NCI-H526 (cell line): ENCODE measurements around the gene ASPRV1.

Experiments
- DNase-seq, 2 experiments: peaks; one replicate each; lab custom pipeline; 2025; lab: John Stamatoyannopoulos, UW

ASPRV1 gene

DNA sequence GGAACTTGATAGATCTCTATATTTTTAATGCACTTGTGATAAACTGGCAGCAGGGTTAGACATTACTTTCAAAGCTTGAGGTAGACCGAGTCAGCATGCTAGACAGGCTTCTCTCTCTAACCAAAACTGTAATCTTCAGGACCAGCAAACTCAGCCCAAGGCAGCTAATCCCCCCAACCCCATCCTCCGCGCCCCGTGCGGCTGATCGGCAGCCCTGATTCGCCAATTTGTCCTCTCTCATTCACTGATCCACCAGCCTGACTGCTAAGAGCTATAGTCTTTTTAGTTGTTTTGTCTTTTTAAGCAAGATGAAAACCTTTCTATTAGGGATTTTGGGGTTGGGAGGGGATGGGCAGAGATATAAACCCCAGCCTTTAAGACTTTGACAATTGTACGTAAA, 20.7 kb downstream of the ASPRV1 start:
- no peak for DNase-seq

DNA sequence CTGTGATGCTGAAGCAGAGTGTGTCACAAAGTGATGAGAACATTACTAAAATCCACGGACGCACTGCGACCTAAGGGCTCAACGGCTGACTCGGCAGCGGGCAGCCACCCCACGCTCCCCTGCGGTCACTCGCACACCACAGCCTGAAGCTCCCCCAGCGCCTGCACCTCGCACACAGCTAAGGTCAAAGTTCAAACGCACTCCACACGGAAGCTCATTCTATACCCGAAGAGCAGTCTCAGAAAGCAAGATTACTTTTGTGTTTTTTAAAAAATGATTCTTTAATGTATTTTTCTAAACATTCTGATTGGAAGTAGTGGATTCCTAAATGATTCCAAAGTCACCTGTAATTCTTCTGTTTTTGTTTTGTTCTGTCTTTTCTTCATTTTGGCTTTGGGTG, 21.7 kb downstream of the ASPRV1 start:
- no peak for DNase-seq

DNA sequence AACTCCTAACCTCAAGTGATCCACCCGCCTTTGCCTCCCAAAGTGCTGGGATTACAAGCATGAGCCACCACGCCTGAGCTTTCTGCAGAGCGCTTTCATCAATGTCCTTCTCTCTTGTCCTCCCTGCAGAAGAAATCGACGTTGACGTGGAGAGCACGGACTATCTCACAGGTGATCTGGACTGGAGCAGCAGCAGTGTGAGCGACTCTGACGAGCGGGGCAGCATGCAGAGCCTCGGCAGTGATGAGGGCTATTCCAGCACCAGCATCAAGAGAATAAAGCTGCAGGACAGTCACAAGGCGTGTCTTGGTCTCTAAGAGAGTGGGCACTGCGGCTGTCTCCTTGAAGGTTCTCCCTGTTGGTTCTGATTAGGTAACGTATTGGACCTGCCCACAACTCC, 23.5 kb downstream of the ASPRV1 start:
- DNase-seq, result no peak

- DNase-seq, result no peak
Measured at GRCh38 chr2:69936906-69937305, 24.5 kb downstream of the ASPRV1 start.

DNA sequence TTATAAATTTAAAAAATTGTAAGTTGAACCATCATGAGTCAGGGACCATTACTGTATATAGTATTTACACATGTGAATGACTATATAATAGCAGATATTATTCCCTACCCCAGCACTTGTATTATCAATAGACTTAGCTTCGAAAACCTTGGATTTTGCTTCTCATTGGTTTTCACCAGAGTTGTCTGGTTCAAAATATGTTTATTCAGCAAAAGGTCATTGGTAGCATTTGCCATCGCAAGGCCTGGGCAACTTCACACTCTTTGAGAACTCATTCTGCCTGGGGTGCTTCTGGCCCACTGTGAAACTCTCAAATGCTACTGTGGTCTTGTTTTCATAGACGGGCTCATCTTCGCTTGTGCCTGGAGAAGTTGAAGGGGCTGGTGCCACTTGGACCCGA, 26.4 kb downstream of the ASPRV1 start:
- DNase-seq, result no peak

- DNase-seq, result no peak
Measured at GRCh38 chr2:69934614-69934908, 26.9 kb downstream of the ASPRV1 start.

DNA sequence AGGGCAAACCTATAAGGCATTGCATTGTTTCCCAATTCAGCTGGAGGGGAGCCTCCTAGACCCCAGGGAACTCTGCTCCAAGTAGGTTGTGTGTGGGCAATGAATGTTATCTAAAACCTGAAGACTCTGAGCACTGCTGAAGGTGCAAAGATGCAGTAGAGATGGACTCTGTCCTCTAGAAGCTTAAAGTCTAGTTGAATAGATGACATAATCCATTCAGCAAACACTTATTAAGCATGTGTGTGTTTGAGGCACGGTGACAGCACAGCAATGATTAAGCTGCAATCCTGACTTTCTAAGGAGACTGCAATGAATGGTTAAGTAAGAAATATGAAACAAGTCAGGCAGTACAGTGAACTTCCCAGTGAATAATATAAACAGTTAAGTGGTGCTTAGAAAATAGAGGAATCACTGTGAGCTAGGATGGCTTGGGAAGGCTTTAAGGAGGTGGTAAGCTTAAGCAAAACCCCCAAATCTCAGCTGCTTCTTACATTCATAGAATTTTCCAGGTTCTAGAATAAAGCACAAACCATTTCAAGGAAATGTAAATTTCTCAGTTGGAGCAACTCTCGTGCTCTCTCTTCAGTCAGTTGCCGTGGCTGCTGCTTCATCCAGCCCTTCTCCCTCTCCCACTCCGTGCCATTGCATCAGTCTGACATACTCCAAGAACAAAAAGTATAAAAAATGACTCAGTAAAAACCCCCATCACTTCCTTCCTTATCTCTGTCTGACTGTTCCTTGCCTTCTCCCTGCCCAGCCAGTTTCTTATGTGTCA, 27.4 kb downstream of the ASPRV1 start:
- DNase-seq, result no peak

GRCh38 chr2:69933254-69933828, 28.1 kb downstream of the ASPRV1 start:
- DNase-seq, result no peak

- DNase-seq, result no peak
Measured at GRCh38 chr2:69932596-69932922, 28.9 kb downstream of the ASPRV1 start.

- no peak for DNase-seq
Measured at GRCh38 chr2:69931832-69932595, 29.4 kb downstream of the ASPRV1 start.

DNA sequence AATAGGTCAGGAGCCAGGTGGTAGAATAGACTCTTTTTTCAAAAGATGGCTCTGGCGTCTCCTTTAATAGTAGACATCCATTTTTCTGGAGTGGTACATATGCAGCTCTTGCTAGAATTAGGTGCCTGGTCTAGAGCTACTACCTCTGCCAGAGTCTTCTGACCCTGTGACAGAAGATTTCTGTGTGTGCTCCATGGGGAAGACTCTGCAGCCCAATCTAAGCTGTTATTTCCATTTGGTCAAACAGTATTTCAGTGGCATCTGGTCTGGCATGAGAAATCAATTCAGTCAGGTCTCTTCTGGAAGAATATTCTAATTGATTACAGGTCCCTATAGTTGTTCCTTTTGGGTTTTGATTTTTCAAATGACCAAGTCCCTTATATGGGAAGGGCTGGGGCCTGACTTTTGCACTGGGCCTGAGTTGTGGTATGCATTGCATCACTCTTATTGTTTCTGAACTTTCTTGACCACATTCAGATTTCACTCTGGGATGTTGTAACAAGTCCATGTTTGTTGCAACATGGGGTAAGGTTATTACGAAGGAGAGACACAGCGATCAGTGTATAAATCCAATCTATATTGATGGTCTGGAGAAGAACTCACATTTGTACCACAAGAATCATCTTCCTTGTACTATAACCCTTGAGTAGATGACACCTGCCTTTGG, 34.4 kb downstream of the ASPRV1 start:
- no peak for DNase-seq

- DNase-seq, result no peak
Measured at GRCh38 chr2:69923116-69923515, 38.3 kb downstream of the ASPRV1 start.

GRCh38 chr2:69918401-69918800, 43.0 kb downstream of the ASPRV1 start:
- DNase-seq, result no peak

- DNase-seq, result no peak
Measured at GRCh38 chr2:69917852-69918251, 43.6 kb downstream of the ASPRV1 start.

GRCh38 chr2:69916106-69916505, 45.3 kb downstream of the ASPRV1 start:
- no peak for DNase-seq

- DNase-seq, result peak in 1 of 2 experiments; percentile 59
Measured at GRCh38 chr2:69914950-69915945, 46.2 kb downstream of the ASPRV1 start, which contains the start of gene MXD1. MXD1 (plus strand) TSS chr2:69915109; CDS start chr2:69915331, 222 bp downstream.

DNA sequence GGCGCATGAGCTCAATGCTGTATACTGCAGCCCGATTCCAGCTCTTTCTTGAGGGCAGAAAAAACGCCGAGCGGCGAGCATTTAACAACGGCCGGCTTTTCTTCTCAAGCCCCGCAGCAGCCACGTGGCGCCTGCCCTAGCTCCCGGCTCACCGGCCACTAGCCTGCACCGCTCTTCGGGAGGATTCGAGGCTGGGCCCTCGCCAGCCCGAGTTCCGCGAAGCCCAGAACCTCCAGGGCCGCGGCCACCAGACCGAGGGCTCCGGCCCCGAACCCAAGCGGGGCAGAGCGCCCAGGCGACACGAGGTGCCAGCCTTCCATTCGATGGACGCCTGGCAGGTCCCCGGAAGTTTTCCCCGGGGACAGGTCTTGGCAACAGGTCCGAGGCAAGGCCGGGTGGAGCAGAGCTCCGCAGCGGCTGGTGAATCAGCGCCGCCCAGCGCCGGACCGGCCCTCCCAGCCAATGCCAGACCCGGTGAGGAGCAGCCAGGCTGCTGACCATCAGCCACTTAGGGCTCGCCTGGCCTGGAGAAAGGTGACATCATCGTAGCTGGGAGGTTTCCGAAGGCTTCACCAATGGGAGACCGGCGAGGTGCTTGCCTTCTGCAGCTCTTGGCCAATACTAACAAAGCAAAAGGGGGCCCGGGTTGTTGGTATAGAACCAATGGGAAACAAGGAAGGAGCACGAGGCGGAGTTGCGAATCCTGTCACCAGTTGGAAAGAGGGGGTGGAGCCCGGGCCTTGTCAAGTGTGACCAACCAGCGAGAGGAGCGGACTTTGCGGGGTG, 47.1 kb downstream of the ASPRV1 start:
- DNase-seq, result peak; percentile 100

- DNase-seq, result peak; percentile 36 to 69
Measured at GRCh38 chr2:69911985-69912563, 49.4 kb downstream of the ASPRV1 start.
